Activated CD8-positive, alpha-beta T cell treated with anti-CD3 and anti-CD28 coated beads for 36 hours (primary cell): ENCODE data around the gene LEMD2. TPM values are rescaled to one million over a fixed set of nuclear protein-coding genes. Genes with fewer than 3 reads are reported as not detected.
A peak's percentile ranks its signal among the peaks of the same experiment; 100 is the strongest.

Source experiments
- ATAC-seq: fragments of 200-7000 bp; cut with Tn5 transposase; one replicate; pipeline ENCODE4 v1.10.0; 2021; ENCODE audit warnings: mild to moderate bottlenecking, moderate library complexity
- CTCF ChIA-PET: fragments of 350-600 bp; sonication (Branson Sonifier 250); formaldehyde crosslinking; loops from one replicate; lab custom pipeline; 2021; ENCODE audit warnings: antibody characterized with exemption; lab: Charles Lee
- POLR2A ChIA-PET: fragments of 350-600 bp; sonication (Branson Sonifier 250); formaldehyde crosslinking; loops from one replicate; lab custom pipeline; 2021; ENCODE audit warnings: antibody characterized with exemption; lab: Charles Lee
- DNase-seq: peaks from one replicate; pipeline ENCODE4 v3.0.0-alpha.2; 2020
- H3K27ac Mint-ChIP-seq: one replicate; pipeline ENCODE4 v1.8.0; 2021; ENCODE audit warnings: mild to moderate bottlenecking, mixed read lengths
- H3K27me3 Mint-ChIP-seq: one replicate; pipeline ENCODE4 v1.8.0; 2021; ENCODE audit warnings: mixed read lengths
- H3K36me3 Mint-ChIP-seq: one replicate; pipeline ENCODE4 v1.8.0; 2021; ENCODE audit warnings: low read depth, mixed read lengths
- H3K4me1 Mint-ChIP-seq: one replicate; pipeline ENCODE4 v1.8.0; 2021; ENCODE audit warnings: low read depth, mixed read lengths
- H3K4me3 Mint-ChIP-seq: one replicate; pipeline ENCODE4 v1.8.0; 2021; ENCODE audit warnings: mild to moderate bottlenecking, moderate library complexity, mixed read lengths
- H3K9me3 Mint-ChIP-seq: one replicate; pipeline ENCODE4 v1.8.0; 2021; ENCODE audit warnings: mixed read lengths
- intact Hi-C: fragments of 100-400 bp; cut with micrococcal nuclease; formaldehyde crosslinking; loops from one replicate; pipeline ENCODE4 v1.10.0; 2022
- total RNA-seq, 2 experiments: library from RNA; stranded (reverse); gene quantifications; one replicate each; pipeline ENCODE4 v1.2.3, GENCODE V29; 2021
- TF ChIP-seq, protein P1 (sequence below): fragments of 200-600 bp; IDR thresholded peaks from one replicate; pipeline ENCODE4 v1.8.0; 2022; ENCODE audit warnings: antibody characterized with exemption, mild to moderate bottlenecking

LEMD2 gene
- total RNA-seq, 2 experiments from 2014 or later = 40.1 to 41.5 TPM

DNA sequence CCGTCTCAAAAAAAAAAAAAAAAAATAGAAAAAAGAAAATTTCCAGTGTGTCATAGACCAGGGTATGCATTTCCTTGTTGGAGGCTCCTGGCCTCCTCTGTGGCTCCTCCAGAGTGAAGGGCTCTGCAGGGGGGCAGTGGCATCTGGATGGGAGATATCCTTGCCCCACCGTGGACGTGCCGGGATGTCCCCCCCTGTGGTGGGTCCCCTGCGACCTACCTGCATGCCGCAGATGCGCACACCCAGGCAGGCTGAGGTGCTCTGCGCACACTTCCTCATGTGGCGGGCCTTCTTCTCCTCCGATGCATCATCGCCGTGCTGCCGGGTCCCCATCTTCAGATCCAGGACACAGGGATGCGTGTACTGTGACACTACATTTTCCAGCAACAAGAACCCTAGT, 63.7 kb downstream of the LEMD2 start:
- TF ChIP-seq, protein P1, sequence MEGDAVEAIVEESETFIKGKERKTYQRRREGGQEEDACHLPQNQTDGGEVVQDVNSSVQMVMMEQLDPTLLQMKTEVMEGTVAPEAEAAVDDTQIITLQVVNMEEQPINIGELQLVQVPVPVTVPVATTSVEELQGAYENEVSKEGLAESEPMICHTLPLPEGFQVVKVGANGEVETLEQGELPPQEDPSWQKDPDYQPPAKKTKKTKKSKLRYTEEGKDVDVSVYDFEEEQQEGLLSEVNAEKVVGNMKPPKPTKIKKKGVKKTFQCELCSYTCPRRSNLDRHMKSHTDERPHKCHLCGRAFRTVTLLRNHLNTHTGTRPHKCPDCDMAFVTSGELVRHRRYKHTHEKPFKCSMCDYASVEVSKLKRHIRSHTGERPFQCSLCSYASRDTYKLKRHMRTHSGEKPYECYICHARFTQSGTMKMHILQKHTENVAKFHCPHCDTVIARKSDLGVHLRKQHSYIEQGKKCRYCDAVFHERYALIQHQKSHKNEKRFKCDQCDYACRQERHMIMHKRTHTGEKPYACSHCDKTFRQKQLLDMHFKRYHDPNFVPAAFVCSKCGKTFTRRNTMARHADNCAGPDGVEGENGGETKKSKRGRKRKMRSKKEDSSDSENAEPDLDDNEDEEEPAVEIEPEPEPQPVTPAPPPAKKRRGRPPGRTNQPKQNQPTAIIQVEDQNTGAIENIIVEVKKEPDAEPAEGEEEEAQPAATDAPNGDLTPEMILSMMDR = no peak
- intact Hi-C loops = no loop called here
- DNase-seq (no peak), ATAC-seq (no peak)
- Mint-ChIP-seq H3K4me3 (no peak overlapping the region), H3K4me1 (peaks cover 13% of the 10 kb centered on the region), H3K27ac (no peak overlapping the region), H3K36me3 (no peaks in the 10 kb centered on the region), H3K9me3 (no peaks in the 10 kb centered on the region), H3K27me3 (peaks cover under 1% of the 10 kb centered on the region)
- POLR2A ChIA-PET = no interaction called here
- CTCF ChIA-PET = interaction anchor here (1.1 to 1.3 kb wide), 2 partner anchors 14 to 25 kb away, joined by 3 to 5 read pairs; partner anchors contain the start of gene UQCC2

DNA sequence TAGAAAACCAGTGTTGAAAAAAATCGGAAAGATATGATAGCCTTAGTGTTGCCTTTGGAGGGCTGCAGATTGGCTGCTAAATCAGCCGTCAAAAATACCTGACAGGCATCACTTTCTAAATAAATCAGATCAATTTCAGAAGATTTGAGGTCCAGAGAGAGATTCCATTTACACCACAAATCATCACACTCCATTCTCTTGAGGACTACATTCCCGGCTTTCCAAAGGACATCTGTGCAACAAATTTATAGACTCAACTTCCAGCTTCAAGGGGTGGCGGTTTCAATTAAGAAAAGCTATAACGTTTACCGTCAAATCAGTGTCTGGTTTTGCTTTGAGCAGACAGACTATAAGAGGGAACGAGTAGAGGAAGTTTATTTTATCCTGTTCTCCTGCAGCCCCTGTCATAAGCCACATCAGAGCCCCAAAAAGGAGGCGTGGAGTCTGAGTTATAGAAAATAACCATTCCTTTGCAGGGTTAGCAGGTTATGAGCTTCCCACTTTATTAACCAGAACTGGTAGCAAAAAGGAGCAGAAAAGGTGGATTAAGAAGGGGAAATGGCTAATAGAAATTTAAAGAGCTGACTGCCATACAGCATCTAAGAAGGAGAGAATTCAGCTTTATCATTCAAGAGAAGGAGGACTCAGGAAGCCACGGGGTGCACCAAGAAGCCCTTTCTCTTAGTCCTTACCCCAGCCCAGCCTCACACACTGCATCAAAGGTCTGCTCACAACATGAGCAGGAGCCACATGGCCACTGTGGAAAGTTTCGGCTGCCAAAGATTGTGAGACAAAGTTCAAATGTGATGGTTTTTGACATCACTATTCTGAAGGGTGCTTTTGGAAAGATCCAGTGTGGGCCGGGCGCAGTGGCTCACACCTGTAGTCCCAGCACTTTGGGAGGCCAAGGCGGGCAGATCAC, 64.6 kb downstream of the LEMD2 start:
- H3K27me3 Mint-ChIP-seq = peaks cover 3% of the 10 kb centered on the region
- H3K27ac Mint-ChIP-seq = no peak overlapping the region
- H3K4me3 Mint-ChIP-seq = no peak overlapping the region
- no peaks in the 10 kb centered on the region for H3K9me3 Mint-ChIP-seq
- intact Hi-C loops = no loop called here
- peak; percentile 30 for DNase-seq
- ChIA-PET CTCF (interaction anchor here (1.3 to 3.3 kb wide), 3 partner anchors 12 to 24 kb away, joined by 3 to 27 read pairs (median 17); partner anchors contain the start of gene UQCC2), POLR2A (interaction anchor here (1.2 kb wide), 1 partner anchor 12 kb away, joined by 3 read pairs; no protein-coding TSS in a partner anchor)
- H3K36me3 Mint-ChIP-seq = no peaks in the 10 kb centered on the region
- peak; percentile 49 for ATAC-seq
- TF ChIP-seq, protein P1 = no peak
- H3K4me1 Mint-ChIP-seq = peaks cover 13% of the 10 kb centered on the region

DNA sequence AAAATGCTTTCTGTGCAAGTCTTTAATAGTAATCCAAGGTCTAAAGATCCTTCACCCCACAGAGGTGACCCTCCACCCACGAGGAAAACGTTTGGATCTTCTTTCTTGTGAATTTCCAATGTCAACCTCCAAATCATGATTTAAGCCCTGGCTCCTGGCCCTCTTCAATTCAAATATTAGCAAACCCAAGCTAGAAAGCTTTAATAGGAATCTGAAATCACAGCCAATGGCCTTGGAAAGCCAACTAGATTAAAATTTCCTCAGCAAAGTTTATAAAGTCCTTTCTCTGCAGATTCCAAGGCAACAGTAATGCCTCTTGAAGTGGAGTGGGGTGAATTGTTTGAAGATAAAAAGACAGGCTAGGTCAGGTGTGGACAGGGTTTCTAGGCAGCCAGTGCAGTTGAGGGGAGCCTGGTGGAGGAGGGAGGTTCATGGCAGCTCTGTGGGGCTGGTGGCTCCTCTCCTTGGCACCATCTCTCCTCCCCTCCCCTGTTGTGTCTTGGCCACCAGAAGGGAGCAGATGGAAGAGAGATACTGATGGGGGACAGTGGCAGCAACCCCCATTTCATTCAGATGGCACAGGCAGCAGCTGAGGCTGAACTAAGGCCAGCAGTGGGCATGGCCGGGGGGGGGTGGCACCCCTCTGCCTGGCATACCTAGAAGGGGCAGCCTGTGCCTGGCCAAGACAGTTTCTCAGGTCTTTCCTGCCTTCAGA, 65.4 kb downstream of the LEMD2 start:
- ChIA-PET CTCF (interaction anchor here (1.8 to 3.3 kb wide), 3 partner anchors 11 to 20 kb away, joined by 3 to 27 read pairs (median 17); partner anchors contain the start of gene UQCC2), POLR2A (interaction anchor here (1.2 to 1.3 kb wide), 2 partner anchors 11 to 13 kb away, joined by 3 to 5 read pairs; no protein-coding TSS in a partner anchor)
- no peak overlapping the region for H3K4me3 Mint-ChIP-seq
- ATAC-seq = no peak
- TF ChIP-seq, protein P1 = no peak
- DNase-seq = no peak
- peaks cover 3% of the 10 kb centered on the region for H3K27me3 Mint-ChIP-seq
- peaks cover 13% of the 10 kb centered on the region for H3K4me1 Mint-ChIP-seq
- no peaks in the 10 kb centered on the region for H3K9me3 Mint-ChIP-seq
- H3K27ac Mint-ChIP-seq = no peak overlapping the region
- intact Hi-C loops = no loop called here
- no peaks in the 10 kb centered on the region for H3K36me3 Mint-ChIP-seq

DNA sequence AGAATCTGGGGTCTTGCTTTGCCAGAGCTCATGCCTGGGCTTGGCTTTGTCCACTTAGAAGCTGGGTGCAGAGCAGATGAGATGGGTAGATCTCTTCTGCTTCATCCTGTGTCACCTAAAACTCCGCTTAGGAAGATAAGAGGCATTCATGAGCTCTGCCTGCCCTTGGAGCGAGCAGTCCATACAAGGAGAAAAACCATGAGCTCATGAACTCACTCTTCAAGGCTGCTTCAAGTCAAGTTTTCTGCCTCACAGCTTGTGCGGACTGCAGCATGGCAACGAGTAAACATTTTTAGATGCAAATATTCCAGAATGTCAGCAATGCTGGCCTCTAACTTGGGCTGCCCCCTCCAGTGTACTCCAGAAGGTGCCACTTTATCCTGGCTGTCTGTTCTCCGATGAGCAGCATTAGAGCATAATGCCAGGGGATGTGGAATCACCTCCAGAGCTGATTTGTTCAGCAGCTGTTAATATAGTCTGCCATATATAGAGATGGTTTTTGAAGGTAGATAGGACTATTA, 66.8 kb downstream of the LEMD2 start:
- H3K36me3 Mint-ChIP-seq = no peaks in the 10 kb centered on the region
- peaks cover 3% of the 10 kb centered on the region for H3K27me3 Mint-ChIP-seq
- ChIA-PET POLR2A (interaction anchor here (1.3 kb wide), 1 partner anchor 11 kb away, joined by 5 read pairs; no protein-coding TSS in a partner anchor), CTCF (interaction anchor here (0.7 to 3.3 kb wide), 4 partner anchors 10 to 49 kb away, joined by 3 to 27 read pairs (median 10); partner anchors contain the start of gene UQCC2)
- intact Hi-C loops = no loop called here
- TF ChIP-seq, protein P1 = no peak
- no peak overlapping the region for H3K4me3 Mint-ChIP-seq
- no peaks in the 10 kb centered on the region for H3K9me3 Mint-ChIP-seq
- DNase-seq (no peak), ATAC-seq (no peak)
- H3K4me1 Mint-ChIP-seq = peaks cover 13% of the 10 kb centered on the region
- H3K27ac Mint-ChIP-seq = no peak overlapping the region
